ENCODE results near the gene ST3GAL2.

GRCh38 chr16:70381604-70382342 is 57.1 kb downstream of the ST3GAL2 start:
- TF ChIP-seq CTCF (IDR thresholded peaks at IDR 0.05) (no peak), POLR2A (IDR thresholded peaks at IDR 0.05) (peak; percentile 24 to 25)
